Measurements from ENCODE around the gene CYB561.
A peak's percentile ranks its signal among the peaks of the same experiment; 100 is the strongest.

CYB561 gene

DNA sequence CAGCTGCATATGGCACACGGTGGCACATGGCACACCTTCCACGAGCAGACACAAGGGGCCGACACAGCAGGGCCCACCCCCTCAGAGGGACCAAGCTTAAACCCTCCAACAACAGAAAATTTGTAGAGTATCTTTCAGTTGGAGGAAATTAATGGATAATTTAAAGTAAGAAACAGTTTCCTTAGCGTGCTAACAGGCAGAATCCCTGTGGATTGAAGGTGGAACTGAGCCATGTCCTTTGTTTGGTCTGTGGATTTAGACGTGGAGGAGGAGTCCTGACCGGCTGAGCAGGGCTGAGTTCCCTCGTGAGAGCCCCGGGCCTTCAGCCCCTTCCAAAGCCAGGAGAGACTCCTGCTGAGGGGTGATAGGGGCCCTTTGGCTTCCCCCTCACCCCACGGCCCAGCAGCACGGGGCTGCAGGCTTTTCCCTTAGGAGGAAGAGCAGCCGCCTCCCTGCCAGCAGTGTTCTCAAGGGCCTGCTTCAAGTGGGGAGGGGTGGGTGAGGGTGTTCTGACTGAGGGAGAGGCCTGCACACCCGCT is 1.4 kb upstream of the CYB561 start:
- peak overlapping the region; percentile 91 for H3K27ac ChIP-seq (ENCODE audit: low read depth, low read length)
- H3K27me3 ChIP-seq (ENCODE audit: insufficient read depth, low read length): no peaks in the 10 kb centered on the region
- H3K4me1 ChIP-seq (ENCODE audit: control insufficient read depth, insufficient read depth, low read length, unreplicated experiment): peaks cover 19% of the 10 kb centered on the region
- H3K79me2 ChIP-seq (ENCODE audit: control insufficient read depth, insufficient read depth, low read length, unreplicated experiment): peaks cover 3% of the 10 kb centered on the region
- H3K36me3 ChIP-seq (ENCODE audit: insufficient read depth, low read length): no peaks in the 10 kb centered on the region
- H2AFZ ChIP-seq (ENCODE audit: low read length, unreplicated experiment): peak overlapping the region; percentile 47
- H3K4me3 ChIP-seq (ENCODE audit: low read depth, low read length): peak overlapping the region; percentile 91

DNA sequence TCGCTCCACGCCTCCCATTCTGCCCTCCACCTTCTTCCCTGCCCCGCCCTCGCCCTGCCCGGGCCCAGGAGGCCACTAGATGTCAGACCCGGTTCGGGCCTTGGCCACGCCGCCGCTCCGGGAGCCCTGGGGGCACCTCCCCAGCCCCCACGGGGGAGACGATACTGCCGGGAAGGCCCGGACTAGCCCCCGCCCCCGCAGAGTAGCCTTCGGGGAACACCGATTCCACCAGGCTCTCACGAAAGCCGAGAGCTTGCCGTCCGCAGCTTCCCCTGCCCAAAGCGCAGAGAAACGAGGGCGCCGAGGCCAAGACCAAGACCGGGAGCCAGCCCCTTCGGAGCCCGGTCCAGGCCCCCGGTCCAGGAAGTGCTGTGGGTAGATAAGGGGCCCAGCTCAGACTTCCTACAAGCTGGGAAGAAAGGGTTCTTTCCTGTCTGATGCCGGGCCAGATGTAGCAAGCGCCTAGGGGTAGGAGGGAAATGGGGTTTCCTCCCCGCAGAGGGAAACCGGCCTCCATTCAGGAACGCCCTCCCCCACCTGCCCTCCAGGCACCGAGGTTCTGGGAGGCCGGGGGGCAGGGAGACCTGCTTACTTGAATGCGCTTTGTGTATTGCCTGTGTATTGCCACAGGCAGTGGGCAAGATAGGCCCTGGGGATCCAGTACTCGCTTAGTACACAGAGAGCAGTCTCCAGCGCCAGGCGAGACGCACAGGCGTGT is 806 bp upstream of the CYB561 start:
- Histone ChIP-seq H3K79me2 (ENCODE audit: control insufficient read depth, insufficient read depth, low read length, unreplicated experiment) (peaks cover 6% of the 10 kb centered on the region), H3K27me3 (ENCODE audit: insufficient read depth, low read length) (no peaks in the 10 kb centered on the region), H2AFZ (ENCODE audit: low read length, unreplicated experiment) (peak overlapping the region; percentile 47), H3K4me3 (ENCODE audit: low read depth, low read length) (peak overlapping the region; percentile 91), H3K4me1 (ENCODE audit: control insufficient read depth, insufficient read depth, low read length, unreplicated experiment) (peaks cover 19% of the 10 kb centered on the region), H3K36me3 (ENCODE audit: insufficient read depth, low read length) (no peaks in the 10 kb centered on the region), H3K27ac (ENCODE audit: low read depth, low read length) (peak overlapping the region; percentile 91)

DNA sequence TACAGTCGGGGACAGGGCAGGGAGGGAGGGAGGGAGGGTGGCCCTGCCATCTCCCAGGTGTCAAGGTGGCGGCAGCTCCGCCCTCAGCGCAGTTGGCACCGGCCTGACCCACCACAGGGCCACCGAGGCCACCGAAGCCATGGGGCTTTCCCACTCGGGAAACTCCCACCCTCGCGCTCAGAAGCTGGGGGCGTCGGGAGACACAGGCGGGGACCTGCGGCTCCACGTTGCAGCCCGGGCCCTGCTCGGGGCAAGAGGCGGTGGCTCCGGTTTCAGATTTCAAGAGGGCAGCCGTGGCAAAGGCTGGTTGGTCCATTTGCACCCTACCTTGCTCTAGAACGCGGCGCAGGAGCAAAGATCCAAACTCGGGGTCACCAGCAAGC is 544 bp downstream of the CYB561 start:
- Histone ChIP-seq H2AFZ (ENCODE audit: low read length, unreplicated experiment) (peak overlapping the region; percentile 47), H3K4me1 (ENCODE audit: control insufficient read depth, insufficient read depth, low read length, unreplicated experiment) (peaks cover 19% of the 10 kb centered on the region), H3K27ac (ENCODE audit: low read depth, low read length) (peak overlapping the region; percentile 91; the same call in 1 of the 2 replicates), H3K4me3 (ENCODE audit: low read depth, low read length) (peak overlapping the region; percentile 91), H3K27me3 (ENCODE audit: insufficient read depth, low read length) (no peaks in the 10 kb centered on the region), H3K79me2 (ENCODE audit: control insufficient read depth, insufficient read depth, low read length, unreplicated experiment) (peaks cover 16% of the 10 kb centered on the region), H3K36me3 (ENCODE audit: insufficient read depth, low read length) (no peaks in the 10 kb centered on the region)

DNA sequence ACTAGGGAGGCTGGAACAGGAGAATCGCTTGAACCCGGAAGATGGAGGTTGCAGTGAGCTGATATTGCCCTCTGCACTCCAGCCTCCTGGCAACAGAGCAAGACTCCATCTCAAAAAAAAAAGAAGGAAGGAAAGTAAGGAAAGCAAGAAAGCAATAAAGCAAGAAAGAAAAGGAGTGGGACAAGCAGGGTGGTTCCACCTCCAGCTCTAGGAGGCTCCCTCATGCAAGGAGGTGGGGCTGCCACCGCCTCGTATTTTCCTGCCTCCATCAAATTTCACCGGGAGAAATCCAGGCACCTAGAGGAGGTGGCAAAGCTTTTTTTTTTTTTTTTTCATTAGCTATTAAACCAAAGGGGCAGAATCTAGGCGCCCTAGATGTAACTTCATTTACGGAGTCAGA is 1.0 kb downstream of the CYB561 start:
- peaks cover 20% of the 10 kb centered on the region for H3K79me2 ChIP-seq (ENCODE audit: control insufficient read depth, insufficient read depth, low read length, unreplicated experiment)
- H3K4me3 ChIP-seq (ENCODE audit: low read depth, low read length): peak overlapping the region; percentile 91
- no peak overlapping the region for H3K27ac ChIP-seq (ENCODE audit: low read depth, low read length)
- peak overlapping the region; percentile 47 for H2AFZ ChIP-seq (ENCODE audit: low read length, unreplicated experiment)
- H3K36me3 ChIP-seq (ENCODE audit: insufficient read depth, low read length): no peaks in the 10 kb centered on the region
- H3K4me1 ChIP-seq (ENCODE audit: control insufficient read depth, insufficient read depth, low read length, unreplicated experiment): peaks cover 23% of the 10 kb centered on the region
- no peaks in the 10 kb centered on the region for H3K27me3 ChIP-seq (ENCODE audit: insufficient read depth, low read length)

DNA sequence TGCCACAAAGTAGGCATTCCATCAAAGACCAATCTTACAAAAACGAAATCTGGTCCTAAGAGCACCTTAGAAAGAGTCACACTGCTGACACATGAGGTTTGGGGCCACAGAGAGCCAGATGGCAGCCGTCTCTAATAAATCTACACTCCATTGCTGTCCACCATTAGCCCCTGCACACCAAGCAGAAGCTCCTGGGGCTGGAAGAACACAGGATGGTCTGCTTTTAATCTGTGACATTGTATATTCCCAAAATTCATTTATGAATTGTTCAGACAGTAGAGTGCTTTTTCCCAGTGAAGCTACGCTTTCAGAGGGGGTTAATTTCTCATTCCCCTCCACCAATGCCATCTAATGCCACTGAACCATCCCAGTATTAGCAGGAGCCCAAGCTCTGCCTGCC is 1.6 kb downstream of the CYB561 start:
- Histone ChIP-seq H3K27me3 (ENCODE audit: insufficient read depth, low read length) (no peaks in the 10 kb centered on the region), H3K36me3 (ENCODE audit: insufficient read depth, low read length) (no peaks in the 10 kb centered on the region), H3K4me3 (ENCODE audit: low read depth, low read length) (peak overlapping the region; percentile 91), H3K27ac (ENCODE audit: low read depth, low read length) (no peak overlapping the region), H3K79me2 (ENCODE audit: control insufficient read depth, insufficient read depth, low read length, unreplicated experiment) (peaks cover 22% of the 10 kb centered on the region), H3K4me1 (ENCODE audit: control insufficient read depth, insufficient read depth, low read length, unreplicated experiment) (peaks cover 29% of the 10 kb centered on the region), H2AFZ (ENCODE audit: low read length, unreplicated experiment) (no peak overlapping the region)

DNA sequence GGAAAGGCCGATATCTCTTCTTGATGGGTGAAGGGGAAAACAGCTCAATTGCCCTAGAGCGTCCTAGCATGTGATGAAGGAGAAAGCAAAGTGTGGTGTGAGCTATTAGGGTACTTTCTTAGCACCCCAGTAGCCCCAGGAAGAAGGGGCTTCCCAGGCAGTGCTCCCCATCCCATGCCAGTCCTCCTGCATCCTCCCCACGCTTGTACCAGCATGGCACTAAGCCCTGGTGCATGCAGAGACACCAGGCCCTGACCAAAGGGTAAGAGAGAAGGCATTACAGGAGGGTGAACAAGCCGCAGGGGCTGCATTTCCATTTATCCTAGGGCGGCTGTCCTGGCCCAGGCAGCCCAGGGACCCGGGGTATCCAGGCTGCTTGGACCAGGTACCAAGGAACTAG is 3.1 kb downstream of the CYB561 start:
- Histone ChIP-seq H2AFZ (ENCODE audit: low read length, unreplicated experiment) (no peak overlapping the region), H3K36me3 (ENCODE audit: insufficient read depth, low read length) (no peaks in the 10 kb centered on the region), H3K4me1 (ENCODE audit: control insufficient read depth, insufficient read depth, low read length, unreplicated experiment) (peaks cover 29% of the 10 kb centered on the region), H3K79me2 (ENCODE audit: control insufficient read depth, insufficient read depth, low read length, unreplicated experiment) (peaks cover 23% of the 10 kb centered on the region), H3K27ac (ENCODE audit: low read depth, low read length) (no peak overlapping the region), H3K27me3 (ENCODE audit: insufficient read depth, low read length) (no peaks in the 10 kb centered on the region), H3K4me3 (ENCODE audit: low read depth, low read length) (no peak overlapping the region)

DNA sequence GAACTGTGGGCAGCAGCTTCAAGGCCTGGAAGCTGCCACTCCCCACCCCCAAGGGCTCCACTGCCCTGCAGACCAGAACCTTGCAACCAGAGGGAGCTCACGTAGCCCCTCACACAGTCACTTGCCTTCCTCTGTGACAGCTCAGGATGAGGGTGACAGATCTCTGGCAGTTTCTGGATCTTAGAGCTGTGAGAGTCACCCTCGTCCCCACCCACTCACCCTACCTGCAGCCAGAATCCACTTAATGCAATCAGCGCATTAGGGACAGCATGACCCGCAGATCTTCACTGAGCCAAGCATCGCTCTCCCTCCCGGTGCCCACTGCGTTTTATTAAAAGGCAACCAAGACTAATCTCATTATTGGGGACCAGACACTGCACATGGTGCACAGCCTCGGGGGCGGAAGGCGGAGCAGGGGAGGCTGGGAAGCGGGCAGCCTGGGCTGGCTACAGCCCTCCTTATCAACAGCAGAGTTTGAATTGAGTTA is 3.5 kb downstream of the CYB561 start:
- Histone ChIP-seq H2AFZ (ENCODE audit: low read length, unreplicated experiment) (no peak overlapping the region), H3K79me2 (ENCODE audit: control insufficient read depth, insufficient read depth, low read length, unreplicated experiment) (peaks cover 27% of the 10 kb centered on the region), H3K27me3 (ENCODE audit: insufficient read depth, low read length) (no peaks in the 10 kb centered on the region), H3K4me3 (ENCODE audit: low read depth, low read length) (no peak overlapping the region), H3K36me3 (ENCODE audit: insufficient read depth, low read length) (no peaks in the 10 kb centered on the region), H3K27ac (ENCODE audit: low read depth, low read length) (no peak overlapping the region), H3K4me1 (ENCODE audit: control insufficient read depth, insufficient read depth, low read length, unreplicated experiment) (peaks cover 25% of the 10 kb centered on the region)

DNA sequence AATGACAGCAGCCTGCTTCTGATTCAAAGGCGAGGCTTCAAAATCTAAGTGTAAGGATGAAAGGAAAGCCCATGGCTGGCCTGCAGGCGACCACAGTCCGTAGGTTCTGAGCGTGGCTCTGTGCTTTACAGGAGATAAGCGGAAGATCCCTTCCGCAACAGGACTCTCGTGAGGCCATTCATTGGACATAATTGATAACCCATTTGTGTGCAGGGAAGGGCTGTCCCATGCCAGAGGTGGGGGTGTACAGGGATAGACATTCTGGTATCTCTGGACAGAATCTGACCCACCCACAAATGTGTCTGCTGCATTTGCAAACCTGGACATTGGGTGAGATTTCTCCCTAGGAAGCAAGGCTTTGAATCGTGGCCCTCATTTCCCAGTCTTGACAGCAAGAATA is 4.0 kb downstream of the CYB561 start:
- Histone ChIP-seq H3K27ac (ENCODE audit: low read depth, low read length) (no peak overlapping the region), H3K27me3 (ENCODE audit: insufficient read depth, low read length) (no peaks in the 10 kb centered on the region), H3K79me2 (ENCODE audit: control insufficient read depth, insufficient read depth, low read length, unreplicated experiment) (peaks cover 27% of the 10 kb centered on the region), H3K36me3 (ENCODE audit: insufficient read depth, low read length) (no peaks in the 10 kb centered on the region), H2AFZ (ENCODE audit: low read length, unreplicated experiment) (no peak overlapping the region), H3K4me1 (ENCODE audit: control insufficient read depth, insufficient read depth, low read length, unreplicated experiment) (peaks cover 20% of the 10 kb centered on the region), H3K4me3 (ENCODE audit: low read depth, low read length) (no peak overlapping the region)

DNA sequence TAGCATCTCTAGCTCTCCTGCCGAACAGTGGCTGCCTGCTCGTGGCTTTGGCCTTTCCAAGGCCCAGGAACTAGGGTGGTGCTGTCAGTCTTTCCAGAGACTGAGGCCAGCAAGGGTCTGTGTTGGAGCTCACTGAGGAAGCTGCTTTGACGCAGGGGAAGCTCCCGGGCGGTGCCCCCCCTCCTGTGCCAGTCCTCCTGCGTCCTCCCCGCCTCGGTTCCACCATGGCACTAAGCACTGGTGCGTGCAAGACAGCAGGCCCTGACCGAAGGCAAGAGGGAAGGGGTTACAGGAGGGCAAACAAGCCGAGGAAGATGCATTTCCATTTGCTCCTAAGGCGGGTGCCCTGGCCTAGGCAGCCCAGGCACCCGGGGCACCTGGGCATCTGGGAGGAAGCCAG is 4.5 kb downstream of the CYB561 start:
- Histone ChIP-seq H3K4me1 (ENCODE audit: control insufficient read depth, insufficient read depth, low read length, unreplicated experiment) (peaks cover 20% of the 10 kb centered on the region), H3K4me3 (ENCODE audit: low read depth, low read length) (no peak overlapping the region), H3K27ac (ENCODE audit: low read depth, low read length) (no peak overlapping the region), H3K36me3 (ENCODE audit: insufficient read depth, low read length) (no peaks in the 10 kb centered on the region), H3K79me2 (ENCODE audit: control insufficient read depth, insufficient read depth, low read length, unreplicated experiment) (peaks cover 27% of the 10 kb centered on the region), H3K27me3 (ENCODE audit: insufficient read depth, low read length) (no peaks in the 10 kb centered on the region), H2AFZ (ENCODE audit: low read length, unreplicated experiment) (no peak overlapping the region)

DNA sequence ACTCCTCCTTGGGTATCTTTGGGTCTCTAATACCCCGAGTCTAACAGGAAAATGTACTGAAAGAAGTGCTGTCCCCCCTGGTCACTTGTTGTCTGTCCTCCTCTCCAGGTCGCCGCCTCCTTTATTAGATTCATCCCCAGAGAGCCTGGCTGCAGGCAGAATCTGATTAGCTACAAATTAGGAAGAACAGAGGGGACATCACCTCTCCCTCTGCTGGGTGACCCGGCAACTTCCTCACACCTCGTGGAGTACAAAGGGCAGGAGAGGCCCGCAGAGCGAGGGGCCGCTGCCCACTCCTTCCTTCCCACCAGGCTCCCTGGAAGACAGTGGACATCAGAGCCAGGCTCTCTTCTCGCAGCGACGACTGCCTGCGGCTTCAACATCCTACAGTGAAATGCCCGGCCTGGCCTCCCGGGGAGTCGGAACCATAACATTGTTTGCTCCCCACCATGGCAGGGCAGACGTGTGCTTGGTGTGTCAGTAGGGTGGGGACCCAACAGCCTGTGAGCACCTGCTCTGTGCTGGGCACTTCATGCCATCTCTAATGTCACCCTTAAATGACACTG is 5.3 kb downstream of the CYB561 start:
- H3K79me2 ChIP-seq (ENCODE audit: control insufficient read depth, insufficient read depth, low read length, unreplicated experiment): peaks cover 27% of the 10 kb centered on the region
- no peak overlapping the region for H2AFZ ChIP-seq (ENCODE audit: low read length, unreplicated experiment)
- H3K4me3 ChIP-seq (ENCODE audit: low read depth, low read length): no peak overlapping the region
- H3K27ac ChIP-seq (ENCODE audit: low read depth, low read length): no peak overlapping the region
- H3K36me3 ChIP-seq (ENCODE audit: insufficient read depth, low read length): no peaks in the 10 kb centered on the region
- peaks cover 27% of the 10 kb centered on the region for H3K4me1 ChIP-seq (ENCODE audit: control insufficient read depth, insufficient read depth, low read length, unreplicated experiment)
- H3K27me3 ChIP-seq (ENCODE audit: insufficient read depth, low read length): no peaks in the 10 kb centered on the region
